B cell (primary cell): ENCODE results near the gene LPXN. TPM values are rescaled to one million over a fixed set of nuclear protein-coding genes. Genes with fewer than 3 reads are reported as not detected.

Experiments
- ATAC-seq: fragments of 200-7000 bp; cut with Tn5 transposase; one replicate; pipeline ENCODE4 v1.10.0; 2021; ENCODE audit warnings: low read depth, mild to moderate bottlenecking, moderate number of reproducible peaks, moderate library complexity
- CTCF ChIA-PET: fragments of 350-600 bp; sonication (Branson Sonifier 250); formaldehyde crosslinking; loops from one replicate; lab custom pipeline; 2021; ENCODE audit warnings: antibody characterized with exemption, inconsistent platforms; lab: Charles Lee
- POLR2A ChIA-PET: fragments of 350-600 bp; sonication (Branson Sonifier 250); formaldehyde crosslinking; loops from one replicate; lab custom pipeline; 2021; ENCODE audit warnings: antibody characterized with exemption; lab: Charles Lee
- DNase-seq: peaks from one replicate; pipeline ENCODE4 v3.0.0; 2013
- H2AFZ ChIP-seq: 2 replicates; pipeline ENCODE4 v1.6.1; 2012; ENCODE audit warnings: mild to moderate bottlenecking, low read depth, low read length; ENCODE audit not compliant: insufficient read depth, poor library complexity, severe bottlenecking
- H3K27ac ChIP-seq, 2 donors: 1 replicate in 1 of 2; 2 replicates in 1 of 2; pipeline ENCODE4 v1.5.1; 2012 to 2013; ENCODE audit warnings: low read length in 2 of 2, mild to moderate bottlenecking in 2 of 2, moderate library complexity in 1 of 2
- H3K27me3 ChIP-seq, 4 experiments: fragments of 200-600 bp in 1 of 4; sonication (generic) in 1 of 4; replicated peaks in 1 of 4; 1 replicate in 2 of 4; 2 replicates in 2 of 4; pipeline versions ENCODE4 v1.6.1 to v1.7.0; 2013 to 2016; ENCODE audit warnings: low read length in 3 of 4, mild to moderate bottlenecking in 2 of 4, mixed read lengths in 1 of 4, moderate library complexity in 1 of 4; ENCODE audit not compliant: insufficient read depth in 4 of 4, control insufficient read depth in 3 of 4; ENCODE audit errors: control extremely low read depth in 1 of 4
- H3K36me3 ChIP-seq, 2 experiments: replicated peaks in 1 of 2; 1 replicate in 1 of 2; 2 replicates in 1 of 2; pipeline versions ENCODE4 v1.6.1 to v1.7.1; 2013; ENCODE audit warnings: low read length in 1 of 2; ENCODE audit not compliant: insufficient read depth in 2 of 2, control insufficient read depth in 1 of 2; ENCODE audit errors: control extremely low read depth in 1 of 2, extremely low read depth in 1 of 2
- H3K4me1 ChIP-seq, 2 donors: fragments of 200-600 bp in 1 of 2; sonication (generic) in 1 of 2; 1 replicate in 1 of 2; 2 replicates in 1 of 2; pipeline versions ENCODE4 v1.5.1 to v1.6.1; 2013 to 2017; ENCODE audit warnings: low read length in 2 of 2; ENCODE audit not compliant: control insufficient read depth in 2 of 2, insufficient read depth in 2 of 2
- H3K4me2 ChIP-seq: replicated peaks from 2 replicates; pipeline ENCODE3; 2012; ENCODE audit warnings: mild to moderate bottlenecking, low read depth, low read length; ENCODE audit not compliant: poor library complexity, severe bottlenecking
- H3K4me3 ChIP-seq, 5 experiments: fragments of 200-600 bp in 1 of 5; sonication (generic) in 1 of 5; 1 replicate in 3 of 5; 2 replicates in 2 of 5; pipeline versions ENCODE4 v1.5.1 to v1.7.0; 2011 to 2016; ENCODE audit warnings: low read length in 4 of 5, mild to moderate bottlenecking in 4 of 5, low read depth in 2 of 5, control low read depth in 1 of 5, moderate library complexity in 1 of 5; ENCODE audit not compliant: insufficient read depth in 1 of 5; ENCODE audit errors: control extremely low read depth in 1 of 5, extremely low read depth in 1 of 5
- H3K79me2 ChIP-seq: fragments of 200-600 bp; sonication (generic); one replicate; pipeline ENCODE4 v1.6.0; 2016; ENCODE audit warnings: low read length; ENCODE audit not compliant: control insufficient read depth, insufficient read depth
- H3K9ac ChIP-seq: fragments of 200-600 bp; sonication (generic); 2 replicates; pipeline ENCODE4 v1.6.1; 2017; ENCODE audit warnings: mild to moderate bottlenecking, low read length, moderate library complexity
- H3K9me3 ChIP-seq, 3 donors: one replicate each; pipeline versions ENCODE4 v1.6.1 to v1.7.1; 2013; ENCODE audit warnings: low read length in 2 of 3; ENCODE audit not compliant: control insufficient read depth in 2 of 3, insufficient read depth in 1 of 3; ENCODE audit errors: control extremely low read depth in 1 of 3
- H4K20me1 ChIP-seq: 2 replicates; pipeline ENCODE4 v1.6.0; 2012; ENCODE audit warnings: mild to moderate bottlenecking, low read length; ENCODE audit not compliant: insufficient read depth, control insufficient read depth, poor library complexity, severe bottlenecking
- H3K27ac Mint-ChIP-seq: one replicate; pipeline ENCODE4 v1.8.0; 2021; ENCODE audit warnings: mixed read lengths
- H3K27me3 Mint-ChIP-seq: one replicate; pipeline ENCODE4 v1.8.0; 2021; ENCODE audit warnings: mixed read lengths
- H3K4me1 Mint-ChIP-seq: one replicate; pipeline ENCODE4 v1.8.0; 2021; ENCODE audit warnings: mixed read lengths
- H3K4me3 Mint-ChIP-seq: one replicate; pipeline ENCODE4 v1.8.0; 2021; ENCODE audit warnings: mixed read lengths
- H3K9me3 Mint-ChIP-seq: one replicate; pipeline ENCODE4 v1.8.0; 2022; ENCODE audit warnings: mixed read lengths; ENCODE audit not compliant: insufficient read depth
- EZH2 ChIP-seq: IDR thresholded peaks from 2 replicates; pipeline ENCODE4 v1.6.1; 2012; ENCODE audit warnings: borderline replicate concordance, low read depth, mild to moderate bottlenecking, moderate library complexity, low read length; ENCODE audit not compliant: insufficient read depth, poor library complexity, severe bottlenecking
- WGBS: methylation state at CpG from one replicate; pipeline ENCODE4 v1.1.5; 2013; ENCODE audit warnings: missing lambda C conversion rate; ENCODE audit not compliant: insufficient coverage; 5-methylcytosine and 5-hydroxymethylcytosine counted together
- intact Hi-C: fragments of 100-400 bp; cut with micrococcal nuclease; formaldehyde crosslinking; loops from one replicate; pipeline ENCODE4 v1.10.0; 2022
- polyA plus RNA-seq: library from polyadenylated mRNA; depleted of rRNA; stranded (reverse); fragments of >200 nt; gene quantifications from 2 replicates; pipeline ENCODE4 v1.2.3, GENCODE V29; 2012
- total RNA-seq, 2 donors: library from RNA; stranded (reverse); fragments of 120-200 nt in 1 of 2; gene quantifications; 1 replicate in 1 of 2; 2 replicates in 1 of 2; pipeline versions ENCODE4 v1.2.3 to v1.2.4, GENCODE V29; 2013 to 2022
- TF ChIP-seq, protein P1 (sequence below): fragments of 200-600 bp; IDR thresholded peaks from one replicate; pipeline ENCODE4 v1.8.0; 2022; ENCODE audit warnings: antibody characterized with exemption, mild to moderate bottlenecking

Gene LPXN
- total and polyA plus RNA-seq, 2 donors (not counting 1 experiment from before 2014, with no cell fraction given): 59.2 to 209 TPM

DNA sequence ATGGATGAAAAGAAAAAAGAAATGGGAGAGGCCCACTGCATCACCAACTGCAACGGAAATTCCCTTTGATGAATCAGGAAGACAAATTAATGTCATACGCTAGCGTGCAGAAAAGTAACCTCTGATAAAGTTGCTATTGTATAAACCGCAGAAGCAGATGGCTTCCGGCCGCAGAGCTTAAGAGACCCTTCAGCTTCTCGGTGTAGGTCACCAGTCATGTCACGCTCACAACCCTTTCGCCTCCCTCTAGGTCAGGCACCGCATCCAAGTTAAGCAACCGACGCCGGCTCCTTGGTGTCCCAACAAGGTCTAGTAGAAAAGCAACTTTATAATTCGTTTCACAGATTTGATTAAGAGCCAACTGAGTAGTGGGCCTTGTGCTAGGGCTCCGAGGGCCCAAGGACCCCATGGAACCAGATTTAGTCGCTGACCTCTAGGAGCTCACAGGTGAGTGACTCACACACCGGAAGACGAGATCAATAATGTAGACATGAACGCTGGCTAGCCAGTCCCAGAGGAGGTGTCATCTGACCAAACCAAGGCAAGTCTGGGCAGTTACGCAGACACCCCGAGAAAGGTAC is 2.0 kb upstream of the LPXN start:
- H3K4me1 Mint-ChIP-seq: peaks cover 67% of the 10 kb centered on the region
- Histone ChIP-seq H2AFZ (no peak overlapping the region), H3K27ac (peak overlapping the region; percentile 100), H3K36me3 (no peaks in the 10 kb centered on the region), H3K4me3 (peak overlapping the region; percentile 91 to 100 (median 99)), H4K20me1 (no peaks in the 10 kb centered on the region), H3K27me3 (no peaks in the 10 kb centered on the region), H3K4me1 (peaks cover 66 to 68% of the 10 kb centered on the region in 2 donors), H3K4me2 (peak overlapping the region; percentile 79), H3K9me3 (no peaks in the 10 kb centered on the region), H3K9ac (peak overlapping the region; percentile 100), H3K79me2 (peaks cover 68% of the 10 kb centered on the region)
- H3K4me3 Mint-ChIP-seq: peak overlapping the region; percentile 97
- POLR2A ChIA-PET: interaction anchor here (0.6 to 1.8 kb wide), 7 partner anchors 8 to 530 kb away, joined by 3 to 4 read pairs (median 3); partner anchors contain the start of gene FAM111B
- 0% methylated on average over 18 of the region's 21 CpGs for WGBS
- intact Hi-C loops: loop anchor here (1.0 to 10.0 kb wide), 8 partner anchors 481 to 1047 kb away; partner anchors contain the start of genes CLP1, FAM111A, MPEG1 and TIMM10
- peak overlapping the region; percentile 100 for H3K27ac Mint-ChIP-seq
- DNase-seq (peak; percentile 98), ATAC-seq (peak; percentile 32)
- CTCF ChIA-PET: interaction anchor here (0.5 to 8.7 kb wide), 11 partner anchors 9 to 1010 kb away, joined by 3 to 102 read pairs (median 4); partner anchors contain the start of genes FAM111A and UBE2L6
- TF ChIP-seq EZH2: no peak
- TF ChIP-seq, protein P1, sequence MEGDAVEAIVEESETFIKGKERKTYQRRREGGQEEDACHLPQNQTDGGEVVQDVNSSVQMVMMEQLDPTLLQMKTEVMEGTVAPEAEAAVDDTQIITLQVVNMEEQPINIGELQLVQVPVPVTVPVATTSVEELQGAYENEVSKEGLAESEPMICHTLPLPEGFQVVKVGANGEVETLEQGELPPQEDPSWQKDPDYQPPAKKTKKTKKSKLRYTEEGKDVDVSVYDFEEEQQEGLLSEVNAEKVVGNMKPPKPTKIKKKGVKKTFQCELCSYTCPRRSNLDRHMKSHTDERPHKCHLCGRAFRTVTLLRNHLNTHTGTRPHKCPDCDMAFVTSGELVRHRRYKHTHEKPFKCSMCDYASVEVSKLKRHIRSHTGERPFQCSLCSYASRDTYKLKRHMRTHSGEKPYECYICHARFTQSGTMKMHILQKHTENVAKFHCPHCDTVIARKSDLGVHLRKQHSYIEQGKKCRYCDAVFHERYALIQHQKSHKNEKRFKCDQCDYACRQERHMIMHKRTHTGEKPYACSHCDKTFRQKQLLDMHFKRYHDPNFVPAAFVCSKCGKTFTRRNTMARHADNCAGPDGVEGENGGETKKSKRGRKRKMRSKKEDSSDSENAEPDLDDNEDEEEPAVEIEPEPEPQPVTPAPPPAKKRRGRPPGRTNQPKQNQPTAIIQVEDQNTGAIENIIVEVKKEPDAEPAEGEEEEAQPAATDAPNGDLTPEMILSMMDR: no peak
- H3K9me3 Mint-ChIP-seq: no peaks in the 10 kb centered on the region
- no peaks in the 10 kb centered on the region for H3K27me3 Mint-ChIP-seq
